ENCODE data around the gene TFAP2C. TPM values are rescaled to one million over a fixed set of nuclear protein-coding genes. Genes with fewer than 3 reads are reported as not detected.

TFAP2C gene
- total and polyA plus RNA-seq, 9 of the 15 experiments (the other 6 are each of a cell fraction or from before 2014, with no cell fraction given) = 0.03 to 0.04 TPM; not detected in 7

DNA sequence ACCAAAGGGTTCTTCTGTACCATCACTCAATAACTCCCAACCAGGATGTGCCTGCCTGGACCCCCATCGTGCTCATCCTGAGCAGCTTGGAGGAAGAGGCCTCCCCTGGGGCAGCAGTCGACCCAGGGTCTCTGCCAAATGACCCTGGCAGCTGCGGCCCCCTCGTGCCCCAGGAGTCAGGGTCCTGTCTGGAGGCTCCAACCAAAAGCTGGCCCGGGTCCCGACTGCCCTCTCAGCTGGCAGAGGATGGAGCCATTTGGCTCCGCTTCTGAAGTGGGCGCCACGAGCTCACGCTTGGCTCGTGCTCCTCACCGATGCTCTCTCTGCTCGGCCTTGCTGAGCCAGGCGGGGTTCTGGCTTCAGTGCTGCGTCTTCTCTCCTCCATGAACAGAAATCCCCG, 56.8 kb downstream of the TFAP2C start (continued):
- TF ChIP-seq, protein P1, sequence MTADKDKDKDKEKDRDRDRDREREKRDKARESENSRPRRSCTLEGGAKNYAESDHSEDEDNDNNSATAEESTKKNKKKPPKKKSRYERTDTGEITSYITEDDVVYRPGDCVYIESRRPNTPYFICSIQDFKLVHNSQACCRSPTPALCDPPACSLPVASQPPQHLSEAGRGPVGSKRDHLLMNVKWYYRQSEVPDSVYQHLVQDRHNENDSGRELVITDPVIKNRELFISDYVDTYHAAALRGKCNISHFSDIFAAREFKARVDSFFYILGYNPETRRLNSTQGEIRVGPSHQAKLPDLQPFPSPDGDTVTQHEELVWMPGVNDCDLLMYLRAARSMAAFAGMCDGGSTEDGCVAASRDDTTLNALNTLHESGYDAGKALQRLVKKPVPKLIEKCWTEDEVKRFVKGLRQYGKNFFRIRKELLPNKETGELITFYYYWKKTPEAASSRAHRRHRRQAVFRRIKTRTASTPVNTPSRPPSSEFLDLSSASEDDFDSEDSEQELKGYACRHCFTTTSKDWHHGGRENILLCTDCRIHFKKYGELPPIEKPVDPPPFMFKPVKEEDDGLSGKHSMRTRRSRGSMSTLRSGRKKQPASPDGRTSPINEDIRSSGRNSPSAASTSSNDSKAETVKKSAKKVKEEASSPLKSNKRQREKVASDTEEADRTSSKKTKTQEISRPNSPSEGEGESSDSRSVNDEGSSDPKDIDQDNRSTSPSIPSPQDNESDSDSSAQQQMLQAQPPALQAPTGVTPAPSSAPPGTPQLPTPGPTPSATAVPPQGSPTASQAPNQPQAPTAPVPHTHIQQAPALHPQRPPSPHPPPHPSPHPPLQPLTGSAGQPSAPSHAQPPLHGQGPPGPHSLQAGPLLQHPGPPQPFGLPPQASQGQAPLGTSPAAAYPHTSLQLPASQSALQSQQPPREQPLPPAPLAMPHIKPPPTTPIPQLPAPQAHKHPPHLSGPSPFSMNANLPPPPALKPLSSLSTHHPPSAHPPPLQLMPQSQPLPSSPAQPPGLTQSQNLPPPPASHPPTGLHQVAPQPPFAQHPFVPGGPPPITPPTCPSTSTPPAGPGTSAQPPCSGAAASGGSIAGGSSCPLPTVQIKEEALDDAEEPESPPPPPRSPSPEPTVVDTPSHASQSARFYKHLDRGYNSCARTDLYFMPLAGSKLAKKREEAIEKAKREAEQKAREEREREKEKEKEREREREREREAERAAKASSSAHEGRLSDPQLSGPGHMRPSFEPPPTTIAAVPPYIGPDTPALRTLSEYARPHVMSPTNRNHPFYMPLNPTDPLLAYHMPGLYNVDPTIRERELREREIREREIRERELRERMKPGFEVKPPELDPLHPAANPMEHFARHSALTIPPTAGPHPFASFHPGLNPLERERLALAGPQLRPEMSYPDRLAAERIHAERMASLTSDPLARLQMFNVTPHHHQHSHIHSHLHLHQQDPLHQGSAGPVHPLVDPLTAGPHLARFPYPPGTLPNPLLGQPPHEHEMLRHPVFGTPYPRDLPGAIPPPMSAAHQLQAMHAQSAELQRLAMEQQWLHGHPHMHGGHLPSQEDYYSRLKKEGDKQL (CRISPR knock-in tag; IDR thresholded peaks at IDR 0.05; ENCODE audit: borderline replicate concordance) = no peak
- TF ChIP-seq, protein P2, sequence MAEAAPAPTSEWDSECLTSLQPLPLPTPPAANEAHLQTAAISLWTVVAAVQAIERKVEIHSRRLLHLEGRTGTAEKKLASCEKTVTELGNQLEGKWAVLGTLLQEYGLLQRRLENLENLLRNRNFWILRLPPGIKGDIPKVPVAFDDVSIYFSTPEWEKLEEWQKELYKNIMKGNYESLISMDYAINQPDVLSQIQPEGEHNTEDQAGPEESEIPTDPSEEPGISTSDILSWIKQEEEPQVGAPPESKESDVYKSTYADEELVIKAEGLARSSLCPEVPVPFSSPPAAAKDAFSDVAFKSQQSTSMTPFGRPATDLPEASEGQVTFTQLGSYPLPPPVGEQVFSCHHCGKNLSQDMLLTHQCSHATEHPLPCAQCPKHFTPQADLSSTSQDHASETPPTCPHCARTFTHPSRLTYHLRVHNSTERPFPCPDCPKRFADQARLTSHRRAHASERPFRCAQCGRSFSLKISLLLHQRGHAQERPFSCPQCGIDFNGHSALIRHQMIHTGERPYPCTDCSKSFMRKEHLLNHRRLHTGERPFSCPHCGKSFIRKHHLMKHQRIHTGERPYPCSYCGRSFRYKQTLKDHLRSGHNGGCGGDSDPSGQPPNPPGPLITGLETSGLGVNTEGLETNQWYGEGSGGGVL (CRISPR knock-in tag; IDR thresholded peaks at IDR 0.05) = no peak
- TF ChIP-seq GTF2F1 (IDR thresholded peaks at IDR 0.05; ENCODE audit: low read depth, low read length) = no peak
- no peak for TF ChIP-seq TAF15 (IDR thresholded peaks at IDR 0.05; ENCODE audit: low read depth, low read length)
- TF ChIP-seq EP400 (IDR thresholded peaks at IDR 0.05) = no peak
- TF ChIP-seq, protein P3, sequence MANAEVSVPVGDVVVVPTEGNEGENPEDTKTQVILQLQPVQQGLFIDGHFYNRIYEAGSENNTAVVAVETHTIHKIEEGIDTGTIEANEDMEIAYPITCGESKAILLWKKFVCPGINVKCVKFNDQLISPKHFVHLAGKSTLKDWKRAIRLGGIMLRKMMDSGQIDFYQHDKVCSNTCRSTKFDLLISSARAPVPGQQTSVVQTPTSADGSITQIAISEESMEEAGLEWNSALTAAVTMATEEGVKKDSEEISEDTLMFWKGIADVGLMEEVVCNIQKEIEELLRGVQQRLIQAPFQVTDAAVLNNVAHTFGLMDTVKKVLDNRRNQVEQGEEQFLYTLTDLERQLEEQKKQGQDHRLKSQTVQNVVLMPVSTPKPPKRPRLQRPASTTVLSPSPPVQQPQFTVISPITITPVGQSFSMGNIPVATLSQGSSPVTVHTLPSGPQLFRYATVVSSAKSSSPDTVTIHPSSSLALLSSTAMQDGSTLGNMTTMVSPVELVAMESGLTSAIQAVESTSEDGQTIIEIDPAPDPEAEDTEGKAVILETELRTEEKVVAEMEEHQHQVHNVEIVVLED (CRISPR knock-in tag; IDR thresholded peaks at IDR 0.05) = no peak
- TF ChIP-seq ETV6 (IDR thresholded peaks at IDR 0.05; ENCODE audit: borderline replicate concordance in 1 of 2, low read depth in 2 of 2, low read length in 1 of 2) = no peak
- TF ChIP-seq ETV6 (CRISPR knock-in tag; IDR thresholded peaks at IDR 0.05; ENCODE audit: borderline replicate concordance) = no peak
- no peak for TF ChIP-seq FIP1L1 (IDR thresholded peaks at IDR 0.05; ENCODE audit: low read depth, low read length, poor library complexity, severe bottlenecking)
- no peak for TF ChIP-seq ZKSCAN8 (CRISPR knock-in tag; IDR thresholded peaks at IDR 0.05)
- TF ChIP-seq FOXP1 (CRISPR knock-in tag; IDR thresholded peaks at IDR 0.05) = no peak
- no peak for TF ChIP-seq ZSCAN32 (CRISPR knock-in tag; IDR thresholded peaks at IDR 0.05)

Measured in K562 (cell line).